ENCODE measurements around the gene P4HA1. TPM values are rescaled to one million over a fixed set of nuclear protein-coding genes. Genes with fewer than 3 reads are reported as not detected.

The P4HA1 gene
- total and polyA plus RNA-seq, 12 donors = 9.2 to 109 (median 45.1) TPM

GRCh38 chr10:73058057-73058591 lies 38.5 kb downstream of the P4HA1 start:
- no peak overlapping the region for H3K4me3 ChIP-seq
- DNase-seq = no peak
- H3K36me3 ChIP-seq (replicated peaks in 1 of 2) = peaks cover 0 to 19% of the 10 kb centered on the region in 2 donors
- H3K27me3 ChIP-seq = no peaks in the 10 kb centered on the region
- H3K9me3 ChIP-seq (replicated peaks in 1 of 3) = no peaks in the 10 kb centered on the region
- intact Hi-C loops (cut with DNase I) = no loop called here
- H3K4me1 ChIP-seq (replicated peaks in 1 of 2) = peaks cover 0 to 14% of the 10 kb centered on the region in 2 donors
- H3K27ac ChIP-seq = no peak overlapping the region
- no peak for TF ChIP-seq POLR2A (IDR thresholded peaks at IDR 0.05)
- no peak for TF ChIP-seq CTCF (IDR thresholded peaks at IDR 0.05)
- 93% methylated on average over 6 of the region's 6 CpGs for WGBS, 4 donors

GRCh38 chr10:73054286-73054685 lies 42.4 kb downstream of the P4HA1 start:
- no peak for TF ChIP-seq CTCF (IDR thresholded peaks at IDR 0.05)
- no peak for TF ChIP-seq POLR2A (IDR thresholded peaks at IDR 0.05)
- Histone ChIP-seq H3K27me3 (no peaks in the 10 kb centered on the region), H3K9me3 (replicated peaks in 1 of 3) (no peaks in the 10 kb centered on the region), H3K4me1 (replicated peaks in 1 of 2) (peaks cover 0 to 8% of the 10 kb centered on the region in 2 donors), H3K4me3 (no peak overlapping the region), H3K27ac (no peak overlapping the region), H3K36me3 (replicated peaks in 1 of 2) (peaks cover 0 to 42% of the 10 kb centered on the region in 2 donors)
- WGBS, 4 donors = 86 to 90% (median 88%) methylated on average over 2 of the region's 2 CpGs
- intact Hi-C loops (cut with DNase I) = no loop called here
- no peak for DNase-seq

GRCh38 chr10:73053275-73053674 lies 43.4 kb downstream of the P4HA1 start:
- no peaks in the 10 kb centered on the region for H3K9me3 ChIP-seq (replicated peaks in 1 of 3)
- WGBS, 4 donors = 84 to 91% (median 88%) methylated on average over 4 of the region's 4 CpGs
- peaks cover 0 to 42% of the 10 kb centered on the region in 2 donors for H3K36me3 ChIP-seq (replicated peaks in 1 of 2)
- TF ChIP-seq POLR2A (IDR thresholded peaks at IDR 0.05) = no peak
- TF ChIP-seq CTCF (IDR thresholded peaks at IDR 0.05) = no peak
- intact Hi-C loops (cut with DNase I) = no loop called here
- DNase-seq = no peak
- no peaks in the 10 kb centered on the region for H3K27me3 ChIP-seq
- H3K27ac ChIP-seq = no peak overlapping the region
- no peak overlapping the region for H3K4me3 ChIP-seq
- peaks cover 0 to 8% of the 10 kb centered on the region in 2 donors for H3K4me1 ChIP-seq (replicated peaks in 1 of 2)

- 44 to 57% (median 46%) methylated on average over 7 of the region's 7 CpGs for WGBS, 4 donors
- no peak for DNase-seq
- TF ChIP-seq CTCF (IDR thresholded peaks at IDR 0.05) = no peak
- TF ChIP-seq POLR2A (IDR thresholded peaks at IDR 0.05) = no peak
- peaks cover 16 to 28% of the 10 kb centered on the region in 2 donors for H3K4me1 ChIP-seq (replicated peaks in 1 of 2)
- H3K36me3 ChIP-seq (replicated peaks in 1 of 2) = peaks cover 0 to 13% of the 10 kb centered on the region in 2 donors
- no peaks in the 10 kb centered on the region for H3K27me3 ChIP-seq
- peak overlapping the region; percentile 55 to 84 (median 66) for H3K27ac ChIP-seq
- peak overlapping the region in 1 of 4 donors; percentile 4 for H3K4me3 ChIP-seq
- H3K9me3 ChIP-seq (replicated peaks in 1 of 3) = no peaks in the 10 kb centered on the region
- intact Hi-C loops (cut with DNase I) = no loop called here
Observed at GRCh38 chr10:73044378-73045285, 52.0 kb downstream of the P4HA1 start.
